Esophagus squamous epithelium (tissue), 4 donors: ENCODE measurements around the gene CITED2.

Experiments used
- POLR2A ChIP-seq, 4 donors: fragments of 450-650 bp; IDR thresholded peaks; one replicate each; pipeline ENCODE4 v1.6.1; 2017; ENCODE audit warnings: antibody characterized with exemption in 4 of 4, mild to moderate bottlenecking in 4 of 4, moderate library complexity in 3 of 4
- TF ChIP-seq, protein P1 (sequence below), 6 experiments: fragments of 450-650 bp in 4 of 6; fragments of 200-600 bp in 2 of 6; sonication (generic) in 2 of 6; IDR thresholded peaks; one replicate each; pipeline ENCODE4 v1.5.1; 2016 to 2019; ENCODE audit warnings: antibody characterized with exemption in 6 of 6, mild to moderate bottlenecking in 4 of 6, moderate library complexity in 4 of 6

DNA sequence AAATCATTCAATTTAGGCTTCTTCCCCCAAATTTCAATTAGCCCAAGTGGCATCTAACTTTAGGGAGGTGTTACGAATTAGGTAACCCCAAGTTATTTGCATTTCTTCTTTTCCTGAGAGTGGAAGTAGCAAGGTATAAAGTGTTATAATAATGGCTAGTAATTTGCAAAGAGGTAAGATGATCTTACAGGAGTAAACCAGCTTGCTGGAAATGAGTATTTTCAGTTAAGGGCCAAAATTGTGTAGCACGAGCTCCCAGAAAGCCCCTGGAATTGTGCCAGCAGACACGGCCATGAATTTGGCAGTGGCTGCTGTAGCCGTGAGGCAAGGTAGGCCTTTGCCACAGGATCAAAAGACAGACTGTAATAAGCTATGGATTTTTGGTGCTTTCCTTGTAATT lies 38.0 kb downstream of the CITED2 start:
- TF ChIP-seq, protein P1, sequence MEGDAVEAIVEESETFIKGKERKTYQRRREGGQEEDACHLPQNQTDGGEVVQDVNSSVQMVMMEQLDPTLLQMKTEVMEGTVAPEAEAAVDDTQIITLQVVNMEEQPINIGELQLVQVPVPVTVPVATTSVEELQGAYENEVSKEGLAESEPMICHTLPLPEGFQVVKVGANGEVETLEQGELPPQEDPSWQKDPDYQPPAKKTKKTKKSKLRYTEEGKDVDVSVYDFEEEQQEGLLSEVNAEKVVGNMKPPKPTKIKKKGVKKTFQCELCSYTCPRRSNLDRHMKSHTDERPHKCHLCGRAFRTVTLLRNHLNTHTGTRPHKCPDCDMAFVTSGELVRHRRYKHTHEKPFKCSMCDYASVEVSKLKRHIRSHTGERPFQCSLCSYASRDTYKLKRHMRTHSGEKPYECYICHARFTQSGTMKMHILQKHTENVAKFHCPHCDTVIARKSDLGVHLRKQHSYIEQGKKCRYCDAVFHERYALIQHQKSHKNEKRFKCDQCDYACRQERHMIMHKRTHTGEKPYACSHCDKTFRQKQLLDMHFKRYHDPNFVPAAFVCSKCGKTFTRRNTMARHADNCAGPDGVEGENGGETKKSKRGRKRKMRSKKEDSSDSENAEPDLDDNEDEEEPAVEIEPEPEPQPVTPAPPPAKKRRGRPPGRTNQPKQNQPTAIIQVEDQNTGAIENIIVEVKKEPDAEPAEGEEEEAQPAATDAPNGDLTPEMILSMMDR (IDR thresholded peaks at IDR 0.05): no peak
- no peak for TF ChIP-seq POLR2A (IDR thresholded peaks at IDR 0.05)
